HL-60/S4 treated with phorbol 12-myristate 13-acetate at 8.2 ng/mL for 4 days and 3 days (cell line): ENCODE measurements around the gene KRTAP9-6.
"Not testable (repeated sequence)": the region's sequence is repeated elsewhere in the genome, so short reads cannot be mapped to it uniquely, and the experiment has no call there.

Experiments used
- in situ Hi-C: fragments of 300-500 bp; cut with MboI; formaldehyde crosslinking; loops from 2 replicates; pipeline ENCODE4 v1.15.0; 2022; ENCODE audit warnings: low sequenced_read_pairs

KRTAP9-6 gene, protein sequence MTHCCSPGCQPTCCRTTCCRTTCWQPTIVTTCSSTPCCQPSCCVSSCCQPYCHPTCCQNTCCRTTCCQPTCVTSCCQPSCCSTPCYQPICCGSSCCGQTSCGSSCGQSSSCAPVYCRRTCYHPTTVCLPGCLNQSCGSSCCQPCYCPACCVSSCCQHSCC

DNA sequence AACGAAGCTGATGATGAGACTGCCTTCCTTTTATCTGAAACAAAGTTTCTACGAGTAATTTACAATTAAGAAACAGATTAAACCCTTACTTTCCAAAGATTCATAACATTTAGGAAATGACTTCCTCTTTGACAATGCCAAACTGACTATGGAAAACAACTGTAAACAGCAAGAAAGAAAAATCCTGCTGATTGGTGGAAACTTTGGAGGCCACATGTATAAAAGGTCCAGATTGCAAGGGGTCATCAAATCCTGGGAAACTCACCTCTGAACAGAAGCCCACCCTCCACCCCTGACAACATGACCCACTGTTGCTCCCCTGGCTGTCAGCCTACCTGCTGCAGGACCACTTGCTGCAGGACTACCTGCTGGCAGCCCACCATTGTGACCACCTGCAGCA is at the start of gene KRTAP9-6:
Gene KRTAP9-6 (plus strand): TSS at position 301 of the 400 bp plus-strand sequence. CDS start 0 bp downstream, at position 301.
- in situ Hi-C loops = no loop called here

DNA sequence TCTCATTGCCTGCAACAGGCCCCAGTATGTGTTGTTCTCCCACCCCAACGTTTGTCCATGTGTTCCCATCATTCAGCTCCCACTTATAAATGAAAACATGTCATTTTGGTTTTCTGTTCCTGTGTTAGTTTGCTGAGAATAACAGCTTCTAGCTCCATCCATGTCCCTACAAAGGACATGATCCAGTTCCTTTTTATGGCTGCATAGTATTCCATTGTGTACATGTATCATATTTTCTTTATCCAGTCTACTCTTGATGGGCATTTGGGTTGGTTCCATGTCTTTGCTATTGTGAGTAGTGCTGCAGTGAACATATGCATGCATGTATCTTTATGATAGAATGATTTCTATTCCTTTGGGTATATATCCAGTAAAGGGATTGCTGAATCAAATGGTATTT is 49.5 kb upstream of the KRTAP9-6 start:
- in situ Hi-C loops = no loop called here

- in situ Hi-C loops = no loop called here
Measured at GRCh38 chr17:41223821-41224220, 41.4 kb upstream of the KRTAP9-6 start.

DNA sequence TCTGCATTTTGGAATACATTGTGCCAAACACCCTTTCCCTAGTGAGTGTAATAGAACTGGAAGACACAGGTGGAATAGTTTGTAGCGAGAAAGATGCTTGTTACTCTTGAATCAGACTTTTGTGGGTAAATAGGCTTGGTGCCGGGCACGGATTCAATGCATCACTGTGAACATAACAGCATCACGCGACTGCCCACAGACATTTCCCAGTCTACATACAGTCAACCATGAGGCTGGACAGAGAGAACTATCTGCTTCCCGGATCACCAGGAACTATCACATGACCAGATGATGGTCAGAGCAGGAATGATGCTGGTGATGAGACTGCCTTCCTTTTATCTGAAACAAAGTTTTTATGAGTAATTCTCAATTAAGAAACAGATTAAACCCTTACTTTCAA is 39.1 kb upstream of the KRTAP9-6 start:
- in situ Hi-C loops = no loop called here

DNA sequence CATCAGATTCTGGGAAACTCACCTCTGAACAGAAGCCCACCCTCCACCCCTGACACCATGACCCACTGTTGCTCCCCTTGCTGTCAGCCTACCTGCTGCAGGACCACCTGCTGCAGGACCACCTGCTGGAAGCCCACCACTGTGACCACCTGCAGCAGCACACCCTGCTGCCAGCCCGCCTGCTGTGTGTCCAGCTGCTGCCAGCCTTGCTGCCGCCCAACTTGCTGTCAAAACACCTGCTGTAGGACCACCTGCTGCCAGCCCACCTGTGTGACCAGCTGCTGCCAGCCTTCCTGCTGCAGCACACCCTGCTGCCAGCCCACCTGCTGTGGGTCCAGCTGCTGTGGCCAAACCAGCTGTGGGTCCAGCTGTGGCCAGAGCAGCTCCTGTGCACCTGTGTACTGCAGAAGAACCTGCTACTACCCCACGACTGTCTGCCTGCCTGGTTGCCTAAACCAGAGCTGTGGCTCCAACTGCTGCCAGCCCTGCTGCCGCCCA is 38.5 kb upstream of the KRTAP9-6 start, which contains the start of gene KRTAP9-2:
Gene KRTAP9-2 (plus strand): TSS at position 51 of the 498 bp plus-strand sequence. CDS start 7 bp downstream, at position 58.
- in situ Hi-C loops = not testable (repeated sequence)

DNA sequence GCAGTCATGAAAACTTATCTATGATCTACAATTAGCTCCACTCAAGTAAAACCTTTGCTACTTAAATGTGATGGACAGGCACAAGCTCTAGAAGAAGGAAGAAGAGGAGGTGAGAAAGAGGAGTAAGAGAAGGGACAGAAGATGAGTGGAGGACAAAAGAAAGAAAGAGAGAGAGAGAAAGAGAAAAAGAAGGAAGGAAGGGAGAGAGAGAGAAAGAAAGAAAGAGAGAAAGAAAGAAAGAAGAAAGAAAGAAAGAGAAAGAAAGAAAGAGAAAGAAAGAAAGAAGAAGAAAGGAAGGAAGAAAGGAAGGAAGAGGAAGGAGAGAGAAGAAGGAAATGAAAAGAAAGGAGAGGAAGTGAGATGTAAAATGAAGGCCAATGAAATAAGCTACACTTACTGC is 35.1 kb upstream of the KRTAP9-6 start:
- in situ Hi-C loops = no loop called here

- in situ Hi-C loops = no loop called here
Measured at GRCh38 chr17:41231731-41232130, 33.4 kb upstream of the KRTAP9-6 start.

DNA sequence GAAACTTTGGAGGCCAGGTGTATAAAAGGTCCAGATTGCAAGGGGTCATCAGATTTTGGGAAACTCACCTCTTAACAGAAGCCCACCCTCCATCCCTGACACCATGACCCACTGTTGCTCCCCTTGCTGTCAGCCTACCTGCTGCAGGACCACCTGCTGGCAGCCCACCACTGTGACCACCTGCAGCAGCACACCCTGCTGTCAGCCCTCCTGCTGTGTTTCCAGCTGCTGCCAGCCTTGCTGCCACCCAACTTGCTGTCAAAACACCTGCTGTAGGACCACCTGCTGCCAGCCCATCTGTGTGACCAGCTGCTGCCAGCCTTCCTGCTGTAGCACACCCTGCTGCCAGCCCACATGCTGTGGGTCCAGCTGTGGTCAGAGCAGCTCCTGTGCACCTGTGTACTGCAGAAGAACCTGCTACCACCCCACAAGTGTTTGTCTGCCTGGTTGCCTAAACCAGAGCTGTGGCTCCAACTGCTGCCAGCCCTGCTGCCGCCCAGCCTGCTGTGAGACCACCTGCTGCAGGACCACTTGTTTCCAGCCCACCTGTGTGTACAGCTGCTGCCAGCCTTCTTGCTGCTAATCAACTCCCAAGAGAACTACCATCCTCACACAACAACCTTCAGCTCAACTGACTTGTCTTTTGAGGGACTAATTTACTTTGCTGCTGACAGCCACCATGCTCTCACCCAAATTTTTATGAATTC is 32.6 kb upstream of the KRTAP9-6 start, which contains the start of gene KRTAP9-3:
Gene KRTAP9-3 (plus strand): TSS at position 51 of the 707 bp plus-strand sequence. CDS start 53 bp downstream, at position 104.
- in situ Hi-C loops = not testable (repeated sequence)

GRCh38 chr17:41237116-41237515 is 28.1 kb upstream of the KRTAP9-6 start:
- in situ Hi-C loops = not testable (repeated sequence)

DNA sequence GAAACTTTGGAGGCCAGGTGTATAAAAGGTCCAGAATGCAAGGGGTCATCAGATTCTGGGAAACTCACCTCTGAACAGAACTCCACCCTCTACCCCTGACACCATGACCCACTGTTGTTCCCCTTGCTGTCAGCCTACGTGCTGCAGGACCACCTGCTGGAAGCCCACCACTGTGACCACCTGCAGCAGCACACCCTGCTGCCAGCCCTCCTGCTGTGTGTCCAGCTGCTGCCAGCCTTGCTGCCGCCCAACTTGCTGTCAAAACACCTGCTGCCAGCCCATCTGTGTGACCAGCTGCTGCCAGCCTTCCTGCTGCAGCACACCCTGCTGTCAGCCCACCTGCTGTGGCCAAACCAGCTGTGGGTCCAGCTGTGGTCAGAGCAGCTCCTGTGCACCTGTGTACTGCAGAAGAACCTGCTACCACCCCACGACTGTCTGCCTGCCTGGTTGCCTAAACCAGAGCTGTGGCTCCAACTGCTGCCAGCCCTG is 27.2 kb upstream of the KRTAP9-6 start, which contains the start of gene KRTAP9-8:
Gene KRTAP9-8 (plus strand): TSS at position 51 of the 489 bp plus-strand sequence. CDS start 53 bp downstream, at position 104.
- in situ Hi-C loops = not testable (repeated sequence)

- in situ Hi-C loops = not testable (repeated sequence)
Measured at GRCh38 chr17:41246995-41247787, 18.0 kb upstream of the KRTAP9-6 start.

DNA sequence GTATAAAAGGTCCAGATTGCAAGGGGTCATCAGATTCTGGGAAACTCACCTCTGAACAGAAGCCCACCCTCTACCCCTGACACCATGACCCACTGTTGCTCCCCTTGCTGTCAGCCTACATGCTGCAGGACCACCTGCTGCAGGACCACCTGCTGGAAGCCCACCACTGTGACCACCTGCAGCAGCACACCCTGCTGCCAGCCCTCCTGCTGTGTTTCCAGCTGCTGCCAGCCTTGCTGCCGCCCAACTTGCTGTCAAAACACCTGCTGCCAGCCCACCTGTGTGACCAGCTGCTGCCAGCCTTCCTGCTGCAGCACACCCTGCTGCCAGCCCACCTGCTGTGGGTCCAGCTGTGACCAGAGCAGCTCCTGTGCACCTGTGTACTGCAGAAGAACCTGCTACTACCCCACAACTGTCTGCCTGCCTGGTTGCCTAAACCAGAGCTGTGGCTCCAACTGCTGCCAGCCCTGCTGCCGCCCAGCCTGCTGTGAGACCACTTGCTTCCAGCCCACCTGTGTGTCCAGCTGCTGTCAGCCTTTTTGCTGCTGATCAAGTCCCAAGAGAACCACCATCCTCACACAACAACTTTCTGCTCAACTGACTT is 15.4 kb upstream of the KRTAP9-6 start, which contains the start of gene KRTAP9-4:
Gene KRTAP9-4 (plus strand): TSS at position 51 of the 604 bp plus-strand sequence. CDS start 34 bp downstream, at position 85.
- in situ Hi-C loops = not testable (repeated sequence)

DNA sequence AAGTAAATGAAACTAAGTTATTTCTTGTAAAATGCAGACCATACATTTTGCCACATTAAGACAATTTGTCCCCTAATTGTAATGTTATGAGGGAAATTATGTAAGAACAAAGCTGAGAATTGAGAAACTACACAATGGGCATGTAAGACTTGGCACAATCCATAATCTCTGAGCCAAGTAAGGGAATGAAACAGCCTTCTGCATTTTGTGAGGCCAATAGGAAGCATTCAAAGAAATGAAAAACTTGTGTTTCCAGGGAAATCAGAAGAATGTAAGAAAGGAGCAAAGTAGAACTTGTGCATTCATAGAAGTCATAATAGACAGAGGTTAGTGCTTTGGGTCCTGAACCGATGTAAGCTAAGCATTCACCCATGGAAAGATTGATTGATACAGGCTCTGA is 13.9 kb upstream of the KRTAP9-6 start:
- in situ Hi-C loops = no loop called here

DNA sequence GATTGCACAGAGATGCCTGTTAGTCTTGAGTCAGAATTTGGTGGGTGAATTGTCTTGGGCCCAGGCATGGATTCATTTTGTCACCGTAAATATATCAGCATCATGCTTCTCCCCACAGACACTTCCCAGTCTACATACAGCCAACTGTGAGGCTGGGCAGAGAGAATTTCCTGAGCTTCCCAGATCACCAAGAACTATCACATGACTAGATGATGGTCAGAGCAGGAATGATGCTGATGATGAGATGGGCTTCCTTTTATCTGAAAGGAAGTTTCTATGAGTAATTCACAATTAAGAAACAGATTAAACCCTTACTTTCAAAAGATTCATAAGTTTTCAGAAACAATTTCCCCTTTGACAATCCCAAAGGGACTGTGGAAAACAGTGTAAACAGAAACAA is 10.3 kb upstream of the KRTAP9-6 start:
- in situ Hi-C loops = no loop called here

GRCh38 chr17:41255381-41256290 is 9.5 kb upstream of the KRTAP9-6 start, which contains the start of gene KRTAP9-9:
KRTAP9-9 (plus strand) TSS chr17:41255384.
- in situ Hi-C loops = not testable (repeated sequence)

GRCh38 chr17:41256291-41256685 is 8.9 kb upstream of the KRTAP9-6 start:
- in situ Hi-C loops = no loop called here

GRCh38 chr17:41258406-41258805 is 6.8 kb upstream of the KRTAP9-6 start:
- in situ Hi-C loops = no loop called here

DNA sequence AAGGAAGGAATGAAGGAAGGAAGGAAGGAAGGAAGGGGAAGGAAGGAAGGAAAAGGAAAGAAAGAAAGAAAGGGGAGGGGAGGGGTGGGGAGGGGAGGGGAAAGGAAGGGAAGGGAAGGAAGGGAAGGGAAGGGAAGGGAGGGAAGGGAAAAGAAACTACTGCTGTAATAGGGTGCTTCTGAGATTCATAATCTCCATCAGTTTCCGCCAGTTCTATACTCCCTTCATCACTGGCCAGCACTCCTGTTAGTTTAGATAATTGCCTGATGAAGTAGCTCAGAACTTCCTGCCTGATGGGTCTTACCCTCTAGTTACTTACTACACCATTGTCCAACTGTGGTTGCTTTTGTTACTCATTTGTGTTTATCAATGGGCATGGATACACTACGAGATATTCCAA is 2.0 kb upstream of the KRTAP9-6 start:
- in situ Hi-C loops = no loop called here

DNA sequence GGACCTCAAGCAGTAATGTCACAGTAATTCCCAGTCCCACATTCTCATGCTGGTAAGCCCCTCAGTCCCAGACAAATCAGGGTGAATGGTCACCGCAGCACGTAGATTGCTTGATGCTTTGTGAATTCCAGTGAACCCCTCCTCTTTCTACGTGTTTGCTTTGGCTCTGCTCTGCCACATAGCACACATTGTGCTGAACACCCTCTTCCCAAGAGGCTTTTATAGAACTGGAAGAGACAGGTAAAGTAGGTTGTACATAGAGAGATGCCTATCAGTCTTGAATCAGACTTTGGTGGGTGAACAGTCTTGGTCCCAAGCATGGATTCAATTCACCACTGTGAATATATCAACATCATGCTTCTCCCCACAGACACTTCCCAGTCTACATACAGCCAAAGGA is 579 bp upstream of the KRTAP9-6 start:
- in situ Hi-C loops = no loop called here
